ENCODE results near the gene WWC1.
"Not testable (repeated sequence)": the region's sequence is repeated elsewhere in the genome, so short reads cannot be mapped to it uniquely, and the experiment has no call there.

Gene WWC1

DNA sequence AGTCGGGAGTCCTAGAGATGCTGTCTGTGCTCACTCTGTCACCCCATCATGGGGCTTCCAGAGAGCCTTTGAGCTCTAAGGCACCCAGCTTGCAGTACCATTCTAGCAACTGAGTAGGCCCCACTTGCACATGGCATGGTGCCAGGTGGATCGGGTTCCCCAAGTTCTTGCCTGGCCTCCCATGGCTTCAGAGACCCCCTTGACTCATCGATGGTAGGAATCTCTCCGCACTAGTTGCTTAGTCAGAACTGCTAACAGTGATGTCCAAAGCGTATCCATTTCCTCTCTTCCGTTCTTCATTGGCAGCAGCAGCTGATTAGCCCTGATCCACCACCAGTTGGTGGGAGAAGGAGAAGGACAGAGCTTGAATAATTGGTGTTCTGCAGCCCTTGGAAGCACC, 124.5 kb downstream of the WWC1 start:
- no peak for DNase-seq

DNA sequence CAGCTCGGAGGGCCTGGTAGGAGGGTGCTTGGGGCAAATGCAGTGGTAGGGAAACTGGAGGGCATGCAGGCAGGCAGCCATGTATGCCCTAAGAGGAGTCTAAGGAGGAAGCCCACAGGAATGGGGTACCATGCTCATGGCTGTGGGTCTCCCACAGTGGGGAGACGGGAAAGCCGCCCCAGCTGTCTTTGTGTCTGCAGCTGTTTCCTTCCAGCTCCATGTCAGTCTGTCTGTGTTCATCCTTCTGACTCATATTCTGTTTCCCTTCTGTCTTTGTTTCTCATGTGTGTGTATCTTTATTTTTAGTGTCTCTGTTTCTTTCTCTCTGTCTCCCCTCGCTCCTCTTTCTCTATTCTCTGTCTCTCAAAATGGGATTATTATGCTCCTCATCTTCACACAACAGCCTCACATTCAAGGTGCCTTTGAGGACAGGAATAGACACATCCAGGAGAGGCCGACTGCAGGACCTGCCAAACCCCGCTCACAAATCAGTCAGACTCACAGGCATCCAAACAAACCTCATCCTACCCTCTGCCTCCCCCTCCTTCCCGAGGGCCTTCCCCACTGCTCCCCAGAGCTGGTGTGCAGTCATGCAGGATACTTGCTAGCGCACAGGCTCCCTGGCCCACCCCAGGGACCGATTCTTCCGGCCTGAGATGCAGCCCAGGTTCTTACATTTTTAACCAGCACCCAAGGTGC, 126.4 kb downstream of the WWC1 start:
- no peak for DNase-seq

DNA sequence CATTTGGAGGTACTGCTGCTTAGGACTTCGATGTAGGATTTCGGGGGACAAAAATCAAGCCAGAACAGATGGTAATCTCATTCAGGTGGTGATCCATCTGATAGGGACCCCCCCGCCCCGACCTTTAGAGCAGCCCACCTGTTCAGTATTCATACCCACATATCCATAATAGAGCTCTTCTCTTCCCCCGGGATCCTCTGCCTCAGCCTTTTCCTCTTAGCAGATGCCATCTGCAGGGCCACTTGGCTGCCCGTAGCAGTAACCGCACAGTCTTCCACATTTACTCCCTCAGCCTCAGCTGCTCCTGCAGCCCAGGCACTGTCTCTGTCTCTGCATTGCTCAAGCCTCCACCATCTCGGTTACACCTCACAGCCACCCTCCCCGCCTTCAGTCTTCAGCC, 129.0 kb downstream of the WWC1 start:
- DNase-seq = no peak

DNA sequence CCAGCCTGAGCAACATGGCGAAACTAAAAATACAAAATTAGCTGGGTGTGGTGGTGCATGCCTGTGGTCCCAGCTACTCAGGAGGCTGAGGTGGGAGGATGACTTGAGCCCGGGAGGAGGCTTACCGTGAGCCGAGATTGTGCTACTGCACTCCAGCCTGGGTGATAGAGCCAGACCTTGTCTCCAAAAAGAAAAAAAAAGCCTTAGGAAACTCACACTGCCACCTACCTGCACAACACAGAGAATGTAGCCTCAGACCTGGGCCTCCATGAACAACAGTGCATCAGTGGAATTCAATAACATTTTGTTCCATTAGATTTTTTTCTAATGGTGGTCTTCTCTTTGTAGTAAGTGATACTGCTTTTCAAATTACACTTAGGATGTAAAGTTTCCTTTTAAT, 131.0 kb downstream of the WWC1 start:
- no peak for DNase-seq

DNA sequence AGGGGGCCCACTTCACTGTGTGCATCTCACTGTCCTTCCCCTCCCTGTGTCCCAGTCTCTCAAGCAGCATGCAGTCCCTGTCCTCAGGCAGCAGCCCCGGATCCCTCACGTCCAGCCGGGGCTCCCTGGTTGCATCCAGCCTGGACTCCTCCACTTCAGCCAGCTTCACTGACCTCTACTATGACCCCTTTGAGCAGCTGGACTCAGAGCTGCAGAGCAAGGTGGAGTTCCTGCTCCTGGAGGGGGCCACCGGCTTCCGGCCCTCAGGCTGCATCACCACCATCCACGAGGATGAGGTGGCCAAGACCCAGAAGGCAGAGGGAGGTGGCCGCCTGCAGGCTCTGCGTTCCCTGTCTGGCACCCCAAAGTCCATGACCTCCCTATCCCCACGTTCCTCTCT, 132.0 kb downstream of the WWC1 start:
- DNase-seq = no peak

DNA sequence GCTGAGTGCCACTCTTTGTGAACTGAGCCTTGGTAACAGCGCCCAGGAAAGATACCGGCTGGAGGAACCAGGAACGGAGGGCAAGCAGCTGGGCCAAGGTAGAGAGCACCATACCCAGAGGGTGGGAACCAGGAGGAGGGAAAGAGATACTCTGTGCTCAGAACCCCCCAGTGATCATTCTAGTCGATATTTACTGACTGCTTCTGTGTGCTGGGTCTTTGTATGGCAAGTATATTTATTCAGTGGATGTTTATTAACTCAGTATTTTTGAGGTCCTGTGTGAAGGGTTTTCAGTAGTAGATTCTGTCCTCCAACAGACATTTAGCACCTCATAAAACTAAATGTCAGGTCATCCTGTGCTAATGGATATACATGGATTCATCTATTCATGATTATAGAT, 132.5 kb downstream of the WWC1 start:
- DNase-seq = no peak

DNA sequence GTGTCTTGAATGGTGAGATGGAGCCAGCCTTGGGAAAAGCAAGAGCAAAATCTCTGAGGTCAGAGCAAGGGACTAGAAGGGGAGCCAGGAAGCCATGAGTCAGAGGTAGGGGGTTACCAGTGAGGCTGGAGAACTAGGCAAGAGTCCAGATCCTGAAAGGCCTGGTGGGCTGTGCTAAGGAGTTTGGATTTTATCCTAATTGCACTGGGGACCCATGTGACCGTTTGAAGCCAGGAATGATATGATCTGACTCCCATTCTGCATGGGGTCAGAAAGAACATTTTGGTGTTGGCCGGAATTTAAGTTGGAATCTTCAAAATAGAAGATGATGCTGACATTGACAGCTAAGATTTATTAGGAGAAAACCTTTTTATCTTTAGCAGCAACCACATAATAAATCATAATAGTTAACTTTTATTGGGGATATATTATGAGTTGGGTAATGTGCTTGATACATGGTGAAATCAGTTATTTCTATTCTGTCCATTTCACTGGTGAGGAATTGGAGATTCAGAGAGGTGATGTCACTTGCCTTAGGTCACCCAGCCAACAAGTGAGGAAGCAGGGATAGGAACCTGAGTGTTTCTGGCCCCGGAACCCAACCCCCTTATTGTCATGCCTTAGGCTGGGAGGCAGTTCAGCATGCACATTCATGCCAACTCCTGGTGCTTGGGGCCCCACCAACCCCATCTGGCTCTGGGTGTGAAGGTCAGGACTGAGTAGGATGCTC, 133.3 kb downstream of the WWC1 start:
- no peak for DNase-seq

DNA sequence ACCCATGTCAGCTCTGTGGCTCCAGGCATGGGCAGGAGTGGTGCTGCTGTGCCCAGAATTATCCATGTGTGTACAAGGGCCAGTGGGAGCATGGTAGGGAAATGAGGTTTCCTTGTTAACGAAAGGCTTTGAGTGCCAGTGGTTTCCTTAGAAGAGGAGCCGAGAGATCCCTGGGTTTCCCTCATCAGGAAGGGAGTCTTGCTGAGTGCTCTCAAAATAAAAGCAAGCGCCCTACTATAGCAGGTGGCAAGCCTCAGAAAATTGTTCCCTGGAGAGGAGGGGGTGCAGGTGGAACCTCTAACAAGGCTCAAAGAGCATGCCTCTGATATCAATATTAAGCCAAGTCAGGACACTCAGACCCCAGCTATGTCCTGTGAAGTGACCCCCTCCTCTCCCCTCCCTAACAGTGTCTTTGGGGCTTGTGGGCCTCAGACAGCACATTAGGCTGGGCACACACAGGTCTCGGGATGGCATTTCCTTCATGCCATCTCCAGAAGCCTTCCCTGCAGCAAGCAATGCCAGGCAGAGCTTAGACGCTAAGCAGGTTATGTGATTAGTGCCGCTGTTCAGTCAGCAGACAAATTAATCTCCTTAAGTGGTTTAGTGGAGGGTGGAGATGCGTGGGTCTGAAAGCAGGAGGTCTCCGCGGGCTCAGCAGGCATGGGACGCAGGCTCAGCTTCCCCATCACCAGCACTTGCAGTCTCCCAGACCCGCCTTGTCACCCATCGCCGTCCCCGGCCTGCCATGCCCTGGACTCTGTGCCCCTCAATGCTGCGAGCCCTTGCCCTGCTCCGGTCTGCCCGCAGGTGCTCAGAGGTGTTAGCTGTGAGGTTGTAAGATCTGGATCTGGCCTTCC, 134.8 kb downstream of the WWC1 start:
- DNase-seq = no peak

DNA sequence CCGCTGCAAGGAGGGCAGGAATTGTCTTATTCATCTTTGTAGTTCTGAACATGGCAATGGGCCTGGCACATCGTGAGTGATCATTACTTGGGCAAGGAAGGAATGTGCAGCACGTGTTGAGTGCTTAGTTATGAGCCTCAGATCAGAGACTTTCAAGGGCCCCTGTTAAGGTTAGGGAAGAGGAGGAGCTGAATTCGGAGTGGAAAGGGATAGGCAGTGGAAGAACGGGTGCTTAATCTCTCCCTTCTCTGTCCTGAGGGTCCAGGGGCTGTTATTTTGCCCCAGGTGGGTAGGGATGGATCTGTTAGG, 135.4 kb downstream of the WWC1 start:
- no peak for DNase-seq

DNA sequence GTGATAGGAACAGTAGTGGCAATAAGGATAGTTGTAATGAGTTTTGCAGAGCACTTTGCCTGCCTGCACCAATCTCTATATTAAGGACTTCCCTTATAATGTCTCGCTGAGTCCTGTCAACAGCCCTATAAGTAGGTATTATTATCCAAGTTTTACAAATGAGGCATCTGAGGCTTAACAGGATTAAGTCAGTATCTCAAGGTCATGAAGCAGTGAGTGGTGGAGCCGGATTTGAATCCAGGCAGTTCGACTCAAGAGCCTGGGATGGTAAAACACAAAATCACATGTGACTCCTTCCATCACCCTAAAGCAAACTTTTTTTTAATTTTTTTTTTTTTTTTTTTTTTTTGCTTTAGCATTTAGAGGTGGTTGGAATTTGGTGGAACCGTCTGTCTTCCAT, 135.8 kb downstream of the WWC1 start:
- DNase-seq = no peak

DNA sequence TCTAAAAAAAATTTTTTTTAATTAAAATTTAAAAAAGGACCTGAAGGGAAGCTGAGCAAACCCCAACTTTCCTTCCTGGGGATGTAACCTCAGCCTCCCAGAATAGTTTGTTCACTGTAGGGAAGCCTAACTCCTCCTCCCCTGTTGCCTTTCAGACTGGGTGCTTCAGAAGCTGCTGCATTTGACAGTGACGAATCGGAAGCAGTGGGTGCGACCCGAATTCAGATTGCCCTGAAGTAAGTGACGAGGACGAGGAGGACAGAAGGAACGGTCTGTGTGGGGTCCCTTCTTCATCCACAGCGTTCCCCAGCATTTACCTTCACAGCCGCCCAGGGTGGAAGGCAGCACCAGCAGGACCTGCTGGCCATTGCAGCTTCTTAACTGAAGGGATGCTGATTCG, 137.1 kb downstream of the WWC1 start:
- no peak for DNase-seq

DNA sequence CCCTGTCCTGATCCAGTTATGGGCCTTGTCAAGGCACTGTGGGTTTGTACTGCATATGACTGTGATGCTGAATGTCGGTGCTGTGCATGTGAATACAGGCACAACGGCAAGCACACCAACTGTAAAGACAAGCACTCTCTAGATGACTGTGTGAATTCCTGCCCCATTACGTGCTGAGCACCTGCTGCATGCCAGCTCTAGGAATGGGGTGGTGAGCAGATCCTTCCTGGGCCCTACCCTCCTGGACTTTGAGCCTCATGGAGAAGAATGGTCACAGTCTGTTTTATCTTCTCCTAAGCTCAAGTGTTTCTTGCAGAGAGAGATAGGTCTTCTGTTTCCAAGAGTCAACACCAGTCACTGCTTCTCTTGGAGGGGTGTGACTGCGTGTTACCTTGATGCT, 138.9 kb downstream of the WWC1 start:
- no peak for DNase-seq

DNA sequence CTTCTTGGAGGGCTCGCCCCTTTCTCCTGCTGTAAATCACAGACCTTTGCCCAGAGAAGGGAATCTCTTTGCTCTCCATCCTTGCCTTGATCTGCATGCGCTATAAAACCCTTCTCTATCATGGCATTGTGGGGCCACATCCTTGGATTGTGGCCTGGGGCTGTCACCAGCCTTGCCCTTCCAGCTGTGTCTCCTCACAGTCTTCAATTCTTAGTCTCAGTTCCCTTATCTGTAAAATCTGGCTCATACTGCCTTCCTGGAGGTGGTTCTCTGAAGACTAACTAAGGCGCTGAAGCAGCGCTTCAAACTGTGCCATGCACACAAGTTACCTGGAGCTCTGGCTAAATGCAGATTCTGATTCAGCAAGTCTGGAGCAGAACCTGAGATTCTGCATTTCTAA, 141.5 kb downstream of the WWC1 start:
- no peak for DNase-seq

DNA sequence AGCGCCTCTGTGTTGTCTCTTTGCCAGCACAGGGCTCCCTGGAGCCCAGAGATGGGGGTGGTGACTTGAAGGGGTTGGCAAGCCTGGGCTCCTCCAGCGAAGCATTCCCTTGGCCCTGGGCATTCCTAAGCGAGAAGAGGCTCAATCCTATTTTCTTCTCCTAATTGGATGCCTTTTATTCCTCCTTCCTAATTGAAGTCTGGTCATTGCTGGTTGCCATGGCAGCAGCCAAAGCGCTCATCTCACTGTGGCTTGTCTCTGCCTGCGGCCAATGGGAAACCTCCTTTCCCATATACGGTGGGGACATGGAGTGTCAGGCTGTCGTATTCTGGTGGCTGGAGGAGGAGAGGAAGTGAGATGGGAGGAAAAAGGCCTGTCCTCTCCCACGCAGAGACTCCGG, 142.6 kb downstream of the WWC1 start:
- DNase-seq = no peak

DNA sequence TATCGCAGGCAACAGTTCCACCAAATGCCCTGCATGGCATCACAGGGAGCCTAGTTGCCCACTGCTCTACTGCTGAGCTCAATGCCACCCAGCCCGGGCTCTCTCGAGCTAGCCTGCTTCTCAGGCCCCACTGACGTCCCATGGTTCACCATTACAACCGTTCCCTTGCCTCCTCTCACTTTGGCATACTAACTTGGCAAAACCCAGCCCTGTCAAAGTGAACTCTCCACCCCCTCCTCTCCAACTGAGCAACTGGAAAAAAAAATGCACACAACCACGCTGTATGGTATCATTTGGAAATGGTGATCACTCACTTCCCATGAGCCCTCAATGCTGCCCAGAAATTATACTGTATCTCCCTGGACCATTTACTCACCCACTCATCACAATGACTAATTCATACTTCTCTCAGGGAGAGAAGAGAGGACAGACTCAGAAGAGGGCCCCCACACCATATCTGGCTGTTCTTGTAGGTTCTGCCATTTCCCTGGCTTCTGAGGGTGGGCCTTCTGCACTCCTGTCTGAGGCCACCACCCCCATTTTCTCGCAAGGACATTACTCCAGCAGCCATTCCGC, 143.4 kb downstream of the WWC1 start:
- DNase-seq = no peak

DNA sequence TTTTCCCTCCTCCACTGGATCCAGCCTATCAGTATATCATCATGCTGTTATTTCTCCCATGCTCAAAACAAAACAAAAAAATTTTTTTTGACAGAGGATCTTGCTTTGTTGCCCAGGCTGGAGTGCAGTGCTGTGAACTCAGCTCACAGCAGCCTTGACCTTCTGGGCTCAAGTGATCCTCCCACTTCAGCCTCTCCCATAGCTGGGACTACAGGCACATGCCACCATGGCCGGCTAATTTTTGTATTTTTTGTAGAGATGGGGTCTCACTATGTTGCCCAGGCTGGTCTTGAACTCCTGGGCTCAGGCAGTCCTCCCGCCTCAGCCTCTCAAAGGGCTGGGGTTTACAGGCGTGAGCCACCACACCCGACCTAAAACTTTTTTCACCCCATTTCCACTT, 143.9 kb downstream of the WWC1 start:
- DNase-seq = not testable (repeated sequence)

DNA sequence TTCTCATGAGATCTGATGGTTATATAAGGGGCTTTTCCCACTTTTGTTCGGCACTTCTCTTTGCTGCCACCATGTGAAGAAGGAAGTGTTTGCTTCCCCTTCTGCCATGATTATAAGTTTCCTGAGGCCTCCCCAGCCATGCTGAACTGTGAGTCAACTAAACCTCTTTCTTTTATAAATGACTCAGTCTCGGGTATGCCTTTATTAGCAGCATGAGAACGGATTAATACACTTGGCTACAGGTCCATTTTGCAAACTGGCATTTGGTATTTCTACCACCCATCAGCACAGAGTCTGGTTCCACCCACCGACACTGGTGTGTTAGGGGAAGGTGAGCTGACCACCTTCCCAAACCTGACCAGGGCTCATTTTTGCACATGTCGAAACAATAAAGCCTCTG, 146.9 kb downstream of the WWC1 start:
- no peak for DNase-seq

DNA sequence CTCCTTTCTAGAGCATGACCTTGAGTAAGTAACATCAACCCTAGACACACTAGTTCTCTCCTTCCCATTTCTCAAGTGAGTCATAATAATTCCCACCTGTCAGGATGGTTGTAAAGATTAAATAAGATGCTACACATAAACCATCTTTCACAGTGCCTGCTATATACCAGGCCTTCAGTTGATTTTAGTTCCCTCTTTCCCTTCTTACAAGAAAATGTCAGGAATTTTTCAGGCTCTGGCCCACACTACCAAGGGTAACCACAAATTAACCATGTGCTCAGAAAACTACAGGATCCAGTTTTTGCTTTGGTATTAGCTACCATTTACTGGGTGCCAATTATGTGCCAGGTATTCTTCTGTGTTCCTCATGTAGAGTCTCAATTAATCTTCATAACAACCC, 152.1 kb downstream of the WWC1 start:
- no peak for DNase-seq

DNA sequence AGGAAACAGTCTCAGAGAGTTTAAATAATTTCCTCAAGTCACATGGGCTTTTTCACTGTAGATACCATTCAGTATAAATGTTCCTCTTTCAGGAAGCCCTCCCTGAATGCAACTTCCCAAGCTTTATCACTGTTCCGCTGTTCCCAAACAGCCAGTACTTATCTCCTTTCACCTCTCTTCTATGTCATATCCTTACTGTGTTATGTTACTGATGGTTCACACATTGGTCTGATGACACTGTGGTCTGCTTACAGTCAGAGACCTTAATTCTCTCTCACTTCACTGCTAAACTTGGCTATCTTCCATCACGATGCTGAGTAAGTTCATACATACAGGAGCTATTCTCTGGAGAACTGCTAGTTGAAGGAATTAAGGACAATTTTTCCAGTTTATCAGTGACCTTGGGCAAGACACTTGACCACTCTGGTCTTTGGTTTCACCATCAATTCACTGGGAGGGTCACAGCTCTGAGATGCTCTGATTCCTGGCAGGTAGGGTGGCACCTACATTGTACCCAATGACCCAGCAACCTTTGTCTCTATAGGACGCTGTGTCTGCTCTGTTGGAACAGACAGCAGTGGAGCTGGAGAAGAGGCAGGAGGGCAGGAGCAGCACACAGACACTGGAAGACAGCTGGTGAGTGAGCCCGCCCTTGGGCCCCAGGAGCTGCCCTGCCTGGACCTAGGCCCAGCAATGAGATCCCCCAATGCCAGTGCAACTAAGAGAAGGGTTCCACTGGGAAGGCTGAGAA, 152.7 kb downstream of the WWC1 start:
- DNase-seq = no peak

DNA sequence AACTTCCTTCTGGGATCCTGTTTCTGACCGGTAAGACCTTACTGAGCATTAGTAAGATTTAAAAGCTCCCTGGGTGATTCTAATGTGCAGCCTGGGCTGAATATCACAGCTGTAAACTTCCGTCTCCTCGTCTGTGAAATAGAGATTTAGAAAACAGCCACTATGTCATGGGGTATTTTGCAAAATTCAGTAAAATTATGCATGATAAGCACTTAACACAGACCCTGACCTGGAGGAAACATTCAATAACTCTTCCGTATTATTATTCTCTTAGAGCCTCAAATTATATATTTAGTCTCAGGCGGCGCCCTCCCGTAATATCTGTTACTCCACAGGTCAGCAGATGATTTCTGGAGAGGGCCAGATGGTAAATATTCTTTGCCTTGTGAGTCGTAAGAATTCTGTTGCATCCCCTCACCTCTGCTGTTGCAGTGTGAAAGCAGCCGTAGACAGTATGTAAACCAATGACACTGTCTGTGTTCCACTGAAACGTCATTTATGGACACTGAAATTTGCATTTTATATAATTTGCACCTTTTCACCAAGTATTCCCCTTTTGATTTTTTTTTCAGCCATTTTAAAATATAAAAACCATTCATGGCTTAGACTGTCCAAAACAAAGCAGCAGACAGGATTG, 155.7 kb downstream of the WWC1 start:
- no peak for DNase-seq

DNA sequence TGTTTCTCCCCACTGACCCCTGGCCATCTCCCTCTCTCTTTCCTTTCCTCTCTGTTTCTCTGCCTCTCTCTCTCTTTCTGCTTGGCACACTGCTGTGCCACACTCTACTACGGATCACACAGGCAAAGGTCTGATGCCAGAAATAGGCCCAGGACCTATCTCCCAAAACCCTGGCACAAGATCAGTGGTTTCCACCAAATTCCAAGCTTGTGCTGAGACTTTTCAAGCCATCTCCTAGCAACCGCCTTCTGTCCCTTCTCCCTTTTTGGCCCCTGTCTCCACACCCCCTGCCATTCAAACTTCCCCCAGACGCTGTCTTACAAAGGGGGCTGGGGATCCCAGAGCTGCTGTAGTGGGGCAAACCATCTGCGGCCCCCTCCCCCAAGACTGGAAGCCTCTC, 156.4 kb downstream of the WWC1 start:
- DNase-seq = no peak

DNA sequence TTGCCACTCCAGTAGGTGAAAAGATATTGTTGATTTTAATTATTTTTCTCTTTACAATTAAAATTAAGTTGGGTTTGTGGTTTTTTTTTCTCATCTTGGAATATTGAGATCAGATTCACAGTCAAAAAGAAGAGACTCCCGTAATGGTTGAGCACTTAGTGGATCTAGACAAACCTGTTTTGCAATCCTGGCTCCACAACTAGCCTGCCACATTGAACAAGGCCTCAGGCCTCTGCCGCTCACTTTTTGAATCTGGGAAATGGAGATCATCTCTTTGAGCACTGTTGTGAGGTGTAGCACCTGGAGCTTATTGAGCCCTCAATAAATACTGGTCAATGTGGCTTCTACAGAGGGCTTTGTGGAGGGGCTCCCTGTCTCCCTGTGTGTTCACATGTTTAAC, 157.7 kb downstream of the WWC1 start:
- no peak for DNase-seq

DNA sequence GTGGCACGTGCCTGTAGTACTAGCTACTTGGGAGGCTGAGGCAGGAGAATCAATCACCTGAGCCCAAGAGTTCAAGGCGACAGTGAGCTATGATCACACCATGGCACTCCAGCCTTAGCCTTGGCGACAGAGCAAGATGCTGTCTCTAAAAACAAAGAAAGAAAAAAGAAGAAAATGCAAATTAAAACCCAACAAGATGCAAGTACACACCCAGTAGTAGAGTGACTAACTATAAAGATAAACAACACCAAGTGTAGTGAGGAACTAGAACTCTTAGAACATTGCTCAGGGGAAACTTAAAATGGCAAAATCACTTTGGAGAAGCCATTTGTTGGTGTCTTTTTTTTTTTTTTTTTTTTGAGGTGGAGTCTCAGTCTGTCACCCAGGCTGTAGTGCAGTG, 160.1 kb downstream of the WWC1 start:
- DNase-seq = no peak

Measured in activated CD8-positive, alpha-beta memory T cell treated with anti-CD3 and anti-CD28 coated beads, Interleukin-2, amount 50 U/mL, for 48 hours (primary cell).